GM21423 (cell line): ENCODE measurements around the gene ARL13B.
"Not testable (repeated sequence)": the region's sequence is repeated elsewhere in the genome, so short reads cannot be mapped to it uniquely, and the experiment has no call there.

Source experiments
- ATAC-seq: cut with Tn5 transposase; IDR thresholded peaks from one replicate; pipeline ENCODE4 v1.9.1; 2021; ENCODE audit warnings: mild to moderate bottlenecking, moderate library complexity; ENCODE audit not compliant: unreplicated experiment

ARL13B gene

GRCh38 chr3:93992207-93992606, 12.3 kb downstream of the ARL13B start:
- no peak for ATAC-seq

- no peak for ATAC-seq
These were observed 14.1 kb downstream of the ARL13B start for GRCh38 chr3:93994056-93994455.

- ATAC-seq, result no peak
These were observed 21.2 kb downstream of the ARL13B start for GRCh38 chr3:94001191-94001590.

- no peak for ATAC-seq
These were observed 22.0 kb downstream of the ARL13B start for GRCh38 chr3:94001827-94002495.

- ATAC-seq, result peak; percentile 92
These were observed 24.5 kb downstream of the ARL13B start for GRCh38 chr3:94004301-94004910.

- ATAC-seq, result no peak
These were observed 28.3 kb downstream of the ARL13B start for GRCh38 chr3:94008253-94008652.

- ATAC-seq, result no peak
These were observed 29.7 kb downstream of the ARL13B start for GRCh38 chr3:94009608-94010007.

- ATAC-seq, result no peak
These were observed 31.3 kb downstream of the ARL13B start for GRCh38 chr3:94011233-94011711.

- no peak for ATAC-seq
These were observed 32.2 kb downstream of the ARL13B start for GRCh38 chr3:94012185-94012584.

GRCh38 chr3:94015025-94015424, 35.1 kb downstream of the ARL13B start:
- no peak for ATAC-seq

GRCh38 chr3:94019659-94020058, 39.7 kb downstream of the ARL13B start:
- no peak for ATAC-seq

GRCh38 chr3:94020293-94020692, 40.3 kb downstream of the ARL13B start:
- no peak for ATAC-seq

GRCh38 chr3:94024385-94024784, 44.4 kb downstream of the ARL13B start:
- ATAC-seq, result no peak

GRCh38 chr3:94026623-94027022, 46.7 kb downstream of the ARL13B start:
- ATAC-seq, result no peak

GRCh38 chr3:94028093-94028837, 48.3 kb downstream of the ARL13B start, which contains the start of gene STX19:
Gene STX19 (minus strand): TSS chr3:94028597. CDS start chr3:94015269, 13,328 bp downstream.
- ATAC-seq, result no peak

- peak; percentile 64 for ATAC-seq
These were observed 57.1 kb downstream of the ARL13B start for GRCh38 chr3:94036909-94037507.

- no peak for ATAC-seq
These were observed 63.3 kb downstream of the ARL13B start for GRCh38 chr3:94043285-94043684.

- not testable (repeated sequence) for ATAC-seq
These were observed 64.4 kb downstream of the ARL13B start for GRCh38 chr3:94044100-94044936.

- no peak for ATAC-seq
These were observed 66.6 kb downstream of the ARL13B start for GRCh38 chr3:94046533-94046932.

GRCh38 chr3:94049267-94049666, 69.3 kb downstream of the ARL13B start:
- no peak for ATAC-seq
